GM12878 (cell line): ENCODE results near the gene METAP1D. TPM values are rescaled to one million over a fixed set of nuclear protein-coding genes. Genes with fewer than 3 reads are reported as not detected.

Experiments
- ATAC-seq: fragments of 200-7000 bp; cut with Tn5 transposase; 3 replicates; pipeline ENCODE4 v1.9.1; 2020; ENCODE audit warnings: mild to moderate bottlenecking, moderate library complexity
- BruUV-seq: library from RNA; stranded (reverse); fragments of 400-500 nt; replicated peaks from 2 replicates; lab custom pipeline; 2021; lab: Mats Ljungman, UMichigan
- CTCF ChIA-PET: fragments of 300-600 bp; sonication (Branson Sonifier 250); formaldehyde crosslinking; extraction: SDS; loops from one replicate; lab custom pipeline; 2021; ENCODE audit warnings: inconsistent platforms; lab: Yijun Ruan, JAX
- POLR2A ChIA-PET: fragments of 350-600 bp; formaldehyde crosslinking; extraction: SDS; loops from one replicate; lab custom pipeline; 2021; ENCODE audit warnings: inconsistent platforms; lab: Charles Lee
- RAD21 ChIA-PET: fragments of 300-600 bp; sonication (Branson Sonifier 250); formaldehyde crosslinking; loops from one replicate; lab custom pipeline; 2023; ENCODE audit warnings: antibody characterized with exemption; ENCODE audit not compliant: unreplicated experiment; lab: Charles Lee
- SMC1A ChIA-PET: fragments of 300-600 bp; sonication (Branson Sonifier 250); formaldehyde crosslinking; loops from one replicate; lab custom pipeline; 2023; ENCODE audit not compliant: unreplicated experiment, uncharacterized antibody; lab: Charles Lee
- DNase-seq: peaks from one replicate; pipeline ENCODE4 v3.0.0-alpha.2; 2011; ENCODE audit warnings: low read depth, low spot score
- FAIRE-seq: peaks from 3 replicates; lab custom pipeline; 2011; peaks lifted over from hg19 to GRCh38; lab: Jason Lieb, UNC
- H2AFZ ChIP-seq: 2 replicates; pipeline ENCODE4 v1.6.0; 2011; ENCODE audit warnings: low read depth, low read length, control low read depth; ENCODE audit not compliant: control insufficient read depth
- H3K27ac ChIP-seq: 2 replicates; pipeline ENCODE4 v1.5.1; 2011; ENCODE audit warnings: control low read depth; ENCODE audit not compliant: control insufficient read depth, insufficient read depth
- H3K27me3 ChIP-seq, 2 experiments: replicated peaks in 1 of 2; 2 replicates each; pipeline versions ENCODE4 v1.6.0 to v1.6.1; 2011; ENCODE audit warnings: low read length in 1 of 2; ENCODE audit not compliant: control insufficient read depth in 2 of 2, insufficient read depth in 2 of 2
- H3K36me3 ChIP-seq, 2 experiments: 2 replicates each; pipeline ENCODE4 v1.5.1; 2011; ENCODE audit warnings: low read length in 1 of 2; ENCODE audit not compliant: control insufficient read depth in 2 of 2, insufficient read depth in 2 of 2
- H3K4me1 ChIP-seq: 2 replicates; pipeline ENCODE4 v1.6.1; 2011; ENCODE audit warnings: mild to moderate bottlenecking, low read length, moderate library complexity, mixed read lengths; ENCODE audit not compliant: control insufficient read depth, insufficient read depth
- H3K4me2 ChIP-seq: 2 replicates; pipeline ENCODE4 v1.6.0; 2011; ENCODE audit warnings: control low read depth; ENCODE audit not compliant: control insufficient read depth, insufficient read depth
- H3K4me3 ChIP-seq: fragments of 200-600 bp; sonication (generic); 2 replicates; pipeline ENCODE4 v1.5.1; 2016
- H3K79me2 ChIP-seq: 2 replicates; pipeline ENCODE4 v1.6.0; 2011; ENCODE audit warnings: low read length; ENCODE audit not compliant: control insufficient read depth, insufficient read depth
- H3K9ac ChIP-seq: 2 replicates; pipeline ENCODE4 v1.8.0; 2011; ENCODE audit warnings: low read length, control low read depth, mixed read lengths; ENCODE audit not compliant: control insufficient read depth, insufficient read depth
- H3K9me3 ChIP-seq: replicated peaks from 3 replicates; pipeline ENCODE4 v1.5.1; 2011; ENCODE audit warnings: mild to moderate bottlenecking, low read length; ENCODE audit not compliant: control insufficient read depth, insufficient read depth
- H4K20me1 ChIP-seq: 2 replicates; pipeline ENCODE4 v1.6.0; 2011; ENCODE audit not compliant: control insufficient read depth, insufficient read depth
- MXI1 ChIP-seq: fragments of 150-350 bp; IDR thresholded peaks from 2 replicates; pipeline ENCODE4 v1.6.1; 2011; ENCODE audit warnings: low read depth, mild to moderate bottlenecking, inconsistent platforms, low read length, improper control_type of control experiment
- SMARCA5 ChIP-seq: fragments of 450-650 bp; IDR thresholded peaks from 2 replicates; pipeline ENCODE4 v1.6.1; 2017; ENCODE audit warnings: mild to moderate bottlenecking
- SMC3 ChIP-seq: IDR thresholded peaks from 2 replicates; pipeline ENCODE4 v1.6.1; 2011; ENCODE audit warnings: low read length, improper control_type of control experiment, borderline replicate concordance
- SUPT20H ChIP-seq: IDR thresholded peaks from 2 replicates; pipeline ENCODE4 v1.6.1; 2011; ENCODE audit warnings: low read depth, mild to moderate bottlenecking, low read length, moderate library complexity, borderline replicate concordance; ENCODE audit not compliant: control insufficient read depth
- TARDBP ChIP-seq: IDR thresholded peaks from 2 replicates; pipeline ENCODE4 v1.6.1; 2016; ENCODE audit warnings: borderline replicate concordance
- WGBS: methylation state at CpG from one replicate; pipeline ENCODE4 v1.1.6; 2016; ENCODE audit warnings: low lambda C conversion rate; ENCODE audit not compliant: insufficient replicate concordance, insufficient coverage; ENCODE audit errors: missing lambda C conversion rate; 5-methylcytosine and 5-hydroxymethylcytosine counted together
- in situ Hi-C: fragments of 300-500 bp; cut with MboI; formaldehyde crosslinking; loops from 9 replicates; pipeline ENCODE4 v1.14.3; 2018; ENCODE audit warnings: mixed read lengths
- intact Hi-C: fragments of 100-400 bp; cut with micrococcal nuclease; formaldehyde crosslinking; loops from one replicate; pipeline ENCODE4 v1.14.2; 2022; ENCODE audit not compliant: unreplicated experiment
- polyA plus RNA-seq, 11 experiments: library from polyadenylated mRNA; depleted of rRNA in 4 of 11; unstranded in 6 of 11; stranded (reverse) in 5 of 11; fragments of >200 nt; fragmentation: Nextera tagmentation in 4 of 11; fragmentation: Illumina TruSeq in 1 of 11; extraction: Ambion mirVana in 4 of 11; extraction: Trizol in 1 of 11; gene quantifications; 1 replicate in 1 of 11; 2 replicates in 10 of 11; pipeline versions ENCODE4 v1.2.1 to v1.2.3, GENCODE V29; 2011 to 2016; ENCODE audit warnings: inconsistent platforms in 2 of 11, missing spikeins in 2 of 11, low read depth in 1 of 11
- total RNA-seq, 4 experiments: library from RNA; depleted of rRNA in 3 of 4; stranded (reverse); fragments of >200 nt in 3 of 4; fragmentation: Illumina TruSeq in 1 of 4; extraction: Trizol in 1 of 4; gene quantifications; 2 replicates each; pipeline versions ENCODE4 v1.2.1 to v1.2.3, GENCODE V29; 2013 to 2021

Gene METAP1D
- total and polyA plus RNA-seq, 10 of the 15 experiments (the other 5 are each of a cell fraction or from before 2014, with no cell fraction given): 4.5 to 12.1 (median 7.8) TPM

GRCh38 chr2:172040311-172040710, 40.6 kb downstream of the METAP1D start:
- H3K9me3 ChIP-seq: no peaks in the 10 kb centered on the region
- no peak overlapping the region for H3K4me3 ChIP-seq
- no peaks in the 10 kb centered on the region for H3K79me2 ChIP-seq
- ChIA-PET SMC1A (interaction anchor here (0.7 kb wide), 1 partner anchor 223 kb away, joined by 3 read pairs; no protein-coding TSS in a partner anchor), POLR2A (no interaction called here), CTCF (no interaction called here), RAD21 (no interaction called here)
- H2AFZ ChIP-seq: no peak overlapping the region
- FAIRE-seq (no peak), ATAC-seq (no peak), DNase-seq (no peak)
- in situ Hi-C loops (no loop called here), intact Hi-C loops (no loop called here)
- no peaks in the 10 kb centered on the region for H4K20me1 ChIP-seq
- H3K4me1 ChIP-seq: no peaks in the 10 kb centered on the region
- no peaks in the 10 kb centered on the region for H3K36me3 ChIP-seq
- H3K27me3 ChIP-seq: no peaks in the 10 kb centered on the region
- no TSS peak for BruUV-seq
- 68% methylated on average over 6 of the region's 6 CpGs for WGBS
- H3K4me2 ChIP-seq: no peak overlapping the region
- no peak overlapping the region for H3K9ac ChIP-seq
- no peak for TF ChIP-seq TARDBP
- no peak for TF ChIP-seq SMARCA5
- TF ChIP-seq, all 136 proteins: peak for 0
- no peak overlapping the region for H3K27ac ChIP-seq

DNA sequence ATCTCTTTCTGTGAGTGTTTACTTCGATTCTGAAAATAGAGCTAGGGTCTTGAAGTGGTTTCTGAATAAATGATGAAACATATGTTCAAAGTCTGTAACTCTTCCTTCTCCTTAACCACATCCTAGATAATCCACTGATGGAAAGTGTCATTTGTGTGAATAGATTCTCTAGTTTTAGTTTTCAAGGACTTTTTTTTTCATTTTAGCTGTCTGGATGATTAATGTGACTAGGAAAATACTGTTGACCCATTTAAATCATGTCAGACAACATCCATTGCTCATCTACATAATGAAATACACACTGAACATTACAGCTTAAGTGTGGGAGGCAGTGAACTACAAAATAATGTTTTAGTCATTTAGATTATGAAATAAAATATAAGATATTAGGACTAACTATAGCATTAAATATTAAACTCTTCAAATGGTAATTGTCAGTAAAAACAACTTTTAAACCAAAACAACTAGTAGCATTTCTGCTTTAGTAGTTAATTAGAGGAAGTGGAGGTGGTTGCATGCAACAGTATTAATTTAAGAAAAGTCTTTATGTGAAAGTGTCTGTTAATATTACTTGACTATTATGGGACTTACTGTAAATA, 46.4 kb downstream of the METAP1D start:
- in situ Hi-C loops: no loop called here
- ChIA-PET CTCF (no interaction called here), RAD21 (no interaction called here), POLR2A (interaction anchor here (0.7 kb wide), 1 partner anchor 742 kb away, joined by 3 read pairs; no protein-coding TSS in a partner anchor), SMC1A (interaction anchor here (0.9 to 1.4 kb wide), 2 partner anchors 8 to 14 kb away, joined by 4 to 8 read pairs; no protein-coding TSS in a partner anchor)
- no peak overlapping the region for H2AFZ ChIP-seq
- H3K36me3 ChIP-seq: no peaks in the 10 kb centered on the region
- no peaks in the 10 kb centered on the region for H3K4me1 ChIP-seq
- no peak overlapping the region for H3K27ac ChIP-seq
- no TSS peak for BruUV-seq
- no peaks in the 10 kb centered on the region for H3K27me3 ChIP-seq
- H4K20me1 ChIP-seq: no peaks in the 10 kb centered on the region
- TF ChIP-seq MXI1: no peak
- no peak for TF ChIP-seq SUPT20H
- no peak for TF ChIP-seq SMC3
- TF ChIP-seq, all 136 proteins: peak for 0
- FAIRE-seq (no peak), DNase-seq (no peak), ATAC-seq (no peak)
- Histone ChIP-seq H3K9ac (no peak overlapping the region), H3K4me3 (no peak overlapping the region), H3K9me3 (no peaks in the 10 kb centered on the region), H3K4me2 (no peak overlapping the region), H3K79me2 (no peaks in the 10 kb centered on the region)
- WGBS: 47% methylated on average over 1 of the region's 1 CpG
- intact Hi-C loops: no loop called here
